ENCODE data around the gene CCT6B. TPM values are rescaled to one million over a fixed set of nuclear protein-coding genes. Genes with fewer than 3 reads are reported as not detected.

The CCT6B gene
- total and polyA plus RNA-seq, 9 of the 15 experiments (the other 6 are each of a cell fraction or from before 2014, with no cell fraction given), result 0.25 to 0.91 (median 0.58) TPM

DNA sequence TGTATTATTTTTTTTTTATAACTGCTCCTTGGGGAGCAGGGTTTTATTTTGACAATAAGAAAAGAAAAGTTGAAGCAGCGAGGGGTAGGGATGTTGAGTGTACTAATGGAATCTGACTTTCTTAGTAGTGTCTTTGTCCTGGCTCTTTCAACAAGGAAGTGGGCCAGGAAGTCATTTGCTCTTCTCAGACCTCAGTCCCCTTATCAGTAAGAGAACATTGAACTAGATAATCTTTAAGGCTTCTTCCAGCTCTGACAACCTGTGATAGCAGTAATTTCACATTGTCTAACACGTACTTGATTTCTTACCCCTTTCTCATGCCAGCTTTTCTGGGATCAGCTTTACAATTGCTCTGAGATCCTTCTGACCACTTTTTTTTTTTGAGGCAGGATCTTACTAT is 27.4 kb upstream of the CCT6B start (continued):
- TF ChIP-seq CTCFL (IDR thresholded peaks at IDR 0.05; ENCODE audit: borderline replicate concordance, insufficient read depth, low read depth, low read length, poor library complexity, severe bottlenecking) (no peak), ZNF592 (IDR thresholded peaks at IDR 0.05) (0 out of 2 replicates have a peak, but pooled peaks have one; percentile 49), ID3 (CRISPR knock-in tag; IDR thresholded peaks at IDR 0.05) (no peak), ID3 (tag; IDR thresholded peaks at IDR 0.05) (no peak)
